KBM-7 (cell line): Measurements from ENCODE around the gene MRPL54.

Experiments
- DNase-seq: peaks from one replicate; pipeline ENCODE4 v3.0.0-alpha.2; 2015
- in situ Hi-C: fragments of 300-500 bp; cut with MboI; formaldehyde crosslinking; loops from 2 replicates; pipeline ENCODE4 v1.14.3; 2020; ENCODE audit warnings: low sequenced_read_pairs, low pct_unique_long_range_greater_than_20kb, mixed read lengths

The MRPL54 gene

GRCh38 chr19:3781603-3782002, 19.1 kb downstream of the MRPL54 start:
- DNase-seq = no peak
- in situ Hi-C loops = no loop called here

- in situ Hi-C loops = no loop called here
- no peak for DNase-seq
Observed at GRCh38 chr19:3782330-3782729, 19.8 kb downstream of the MRPL54 start.

- no peak for DNase-seq
- in situ Hi-C loops = no loop called here
Observed at GRCh38 chr19:3782903-3783302, 20.4 kb downstream of the MRPL54 start.

GRCh38 chr19:3783660-3784584, 21.4 kb downstream of the MRPL54 start:
- DNase-seq = no peak
- in situ Hi-C loops = no loop called here

GRCh38 chr19:3784607-3785450, 22.3 kb downstream of the MRPL54 start:
- in situ Hi-C loops = no loop called here

GRCh38 chr19:3785451-3785937, 23.0 kb downstream of the MRPL54 start:
- peak; percentile 53 for DNase-seq
- in situ Hi-C loops = no loop called here

More at GRCh38 chr19:3784607-3785450, 22.3 kb downstream of the MRPL54 start:
- no peak for DNase-seq

GRCh38 chr19:3785938-3786824, 23.7 kb downstream of the MRPL54 start, which contains the start of gene MATK:
TSS of gene MATK (minus strand) at chr19:3786381. CDS start at chr19:3785135, 1,246 bp downstream.
- peak; percentile 74 for DNase-seq
- in situ Hi-C loops = no loop called here

- no peak for DNase-seq
- in situ Hi-C loops = no loop called here
Observed at GRCh38 chr19:3788996-3789778, 26.7 kb downstream of the MRPL54 start.

GRCh38 chr19:3790209-3790734, 27.8 kb downstream of the MRPL54 start:
- in situ Hi-C loops = no loop called here
- no peak for DNase-seq

- in situ Hi-C loops = no loop called here
- no peak for DNase-seq
Observed at GRCh38 chr19:3790941-3791340, 28.5 kb downstream of the MRPL54 start.

- in situ Hi-C loops = no loop called here
- DNase-seq = no peak
Observed at GRCh38 chr19:3792114-3792513, 29.6 kb downstream of the MRPL54 start.

- DNase-seq = no peak
- in situ Hi-C loops = no loop called here
Observed at GRCh38 chr19:3793799-3794198, 31.3 kb downstream of the MRPL54 start.

GRCh38 chr19:3796358-3796757, 33.9 kb downstream of the MRPL54 start:
- in situ Hi-C loops = no loop called here
- no peak for DNase-seq

- DNase-seq = peak; percentile 56
- in situ Hi-C loops = no loop called here
Observed at GRCh38 chr19:3798137-3798536, 35.7 kb downstream of the MRPL54 start.

GRCh38 chr19:3800996-3801395, 38.5 kb downstream of the MRPL54 start:
- no peak for DNase-seq
- in situ Hi-C loops = no loop called here

- DNase-seq = no peak
- in situ Hi-C loops = no loop called here
Observed at GRCh38 chr19:3801412-3802096, 39.1 kb downstream of the MRPL54 start.

GRCh38 chr19:3803114-3803888, 40.8 kb downstream of the MRPL54 start:
- DNase-seq = no peak
- in situ Hi-C loops = no loop called here
